Stimulated activated CD8-positive, alpha-beta memory T cell treated with anti-CD3 and anti-CD28 coated beads, Interleukin-4, amount 100 ng/mL, for 48 hours (primary cell): ENCODE data around the gene NIF3L1.
"Not testable (repeated sequence)": the region's sequence is repeated elsewhere in the genome, so short reads cannot be mapped to it uniquely, and the experiment has no call there.

Experiments
- DNase-seq: peaks from one replicate; pipeline ENCODE4 v3.0.0-alpha.2; 2020

The NIF3L1 gene

GRCh38 chr2:200873560-200873959 lies 15.6 kb upstream of the NIF3L1 start:
- DNase-seq: no peak

- DNase-seq: no peak
These were observed 11.7 kb upstream of the NIF3L1 start for GRCh38 chr2:200877443-200877842.

DNA sequence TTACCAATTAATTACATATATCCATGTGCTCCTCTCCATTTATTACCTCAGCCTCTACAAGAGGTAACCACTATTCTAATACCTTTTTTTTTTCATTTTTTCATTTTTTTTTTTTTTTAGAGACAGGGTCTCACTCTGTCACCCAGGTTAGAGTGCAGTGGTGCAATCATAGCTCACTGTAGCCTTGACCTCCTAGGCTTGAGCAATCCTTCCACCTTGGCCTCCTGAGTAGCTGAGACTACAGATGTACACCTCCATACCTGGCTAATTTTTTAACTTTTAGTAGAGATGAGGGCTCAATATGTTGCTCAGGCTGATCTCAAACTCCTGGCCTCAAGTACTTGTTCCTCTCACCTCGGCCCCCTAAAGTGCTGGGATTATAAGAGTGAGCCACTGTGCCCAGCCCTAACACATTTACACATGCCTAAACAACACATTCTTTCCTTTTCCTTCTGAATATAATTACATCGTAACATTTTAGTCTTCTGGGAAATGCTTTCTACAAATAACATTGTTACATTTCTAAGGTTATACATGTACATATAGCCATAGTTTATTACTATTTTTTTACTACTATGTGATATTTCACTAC lies 10.8 kb upstream of the NIF3L1 start:
- no peak for DNase-seq

- DNase-seq: not testable (repeated sequence)
These were observed 7.4 kb upstream of the NIF3L1 start for GRCh38 chr2:200881715-200882249.

GRCh38 chr2:200899482-200899881 lies 10.3 kb downstream of the NIF3L1 start:
- DNase-seq: no peak

DNA sequence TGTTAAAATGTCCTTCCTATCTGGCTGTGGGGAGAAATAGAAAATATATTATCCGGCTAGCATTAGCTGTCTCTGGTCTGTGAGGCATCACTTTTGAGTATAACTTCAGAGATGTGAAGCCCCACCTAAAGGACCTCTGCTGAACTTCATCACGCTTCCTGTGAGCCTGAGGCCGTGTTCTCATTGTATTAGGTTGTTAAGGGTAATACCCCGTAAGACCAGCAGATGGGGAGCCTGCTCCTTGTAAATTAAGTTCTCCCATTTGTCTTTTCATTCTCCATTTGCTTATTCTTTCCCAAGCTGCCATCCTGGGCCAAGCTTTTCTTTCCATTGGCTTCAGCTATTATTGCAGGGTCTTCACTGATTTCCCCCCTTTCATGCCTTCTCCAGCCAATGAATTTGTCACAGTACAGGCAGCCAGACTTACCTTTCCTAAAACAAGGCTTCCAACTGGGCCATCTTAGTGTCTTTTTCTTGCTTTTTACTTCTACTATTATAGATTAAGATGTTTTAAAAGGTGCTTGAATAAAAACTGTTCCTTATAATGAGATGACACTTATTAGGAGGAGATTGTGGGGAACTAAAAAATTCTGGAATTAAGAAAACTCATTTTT lies 12.4 kb downstream of the NIF3L1 start:
- DNase-seq: peak; percentile 77

DNA sequence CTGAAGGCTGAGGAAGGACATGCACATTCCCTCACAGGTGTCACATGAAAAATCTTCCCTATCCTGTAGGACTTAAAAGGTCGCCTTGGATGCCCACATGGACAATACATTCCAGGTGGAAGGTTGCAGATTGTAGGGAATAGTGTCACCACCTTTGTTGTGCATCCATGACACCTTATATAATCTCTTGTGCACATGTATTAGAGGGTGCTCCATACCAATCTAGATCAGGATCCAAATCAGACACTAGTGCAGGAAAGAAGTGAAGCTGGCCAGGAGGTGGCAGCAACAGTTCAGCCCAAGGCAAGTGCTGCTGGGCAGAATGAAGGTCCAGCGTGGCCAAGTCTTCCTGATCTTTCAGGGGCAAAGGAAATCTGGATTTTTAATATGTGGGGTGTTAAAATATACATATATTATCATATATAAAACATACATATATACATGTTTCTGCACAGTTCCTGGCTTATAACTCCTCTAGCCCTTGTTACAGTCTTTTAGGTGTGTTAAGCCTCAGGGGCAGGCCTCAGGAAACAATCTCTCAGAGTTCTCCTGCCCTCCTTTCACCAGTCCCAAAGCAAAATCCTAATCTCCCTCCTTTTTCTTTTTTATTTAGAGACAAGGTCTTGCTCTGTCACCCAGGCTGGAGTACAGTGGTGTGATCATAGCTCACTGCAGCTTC lies 16.6 kb downstream of the NIF3L1 start:
- peak; percentile 69 for DNase-seq

GRCh38 chr2:200909958-200910357 lies 20.8 kb downstream of the NIF3L1 start:
- DNase-seq: no peak

DNA sequence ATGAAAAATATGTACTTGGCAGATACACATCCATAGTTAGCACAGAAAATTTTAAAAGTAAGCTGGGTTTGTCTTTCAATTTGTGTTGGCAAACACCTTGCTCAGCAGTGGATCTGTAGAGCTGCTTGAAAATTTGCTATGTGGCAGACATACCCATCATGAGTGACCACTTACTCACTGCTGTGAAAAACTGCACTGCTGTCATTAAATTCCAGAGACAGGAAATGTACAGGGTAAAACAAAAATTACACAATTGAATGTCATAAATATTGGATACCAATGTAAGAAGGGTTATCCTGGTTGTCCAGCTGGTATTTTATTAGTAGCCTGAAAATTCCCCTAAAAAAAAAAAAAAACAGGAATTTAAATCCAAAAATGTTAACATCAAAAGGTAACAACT lies 24.5 kb downstream of the NIF3L1 start:
- no peak for DNase-seq

- no peak for DNase-seq
These were observed 33.3 kb downstream of the NIF3L1 start for GRCh38 chr2:200922439-200922838.

DNA sequence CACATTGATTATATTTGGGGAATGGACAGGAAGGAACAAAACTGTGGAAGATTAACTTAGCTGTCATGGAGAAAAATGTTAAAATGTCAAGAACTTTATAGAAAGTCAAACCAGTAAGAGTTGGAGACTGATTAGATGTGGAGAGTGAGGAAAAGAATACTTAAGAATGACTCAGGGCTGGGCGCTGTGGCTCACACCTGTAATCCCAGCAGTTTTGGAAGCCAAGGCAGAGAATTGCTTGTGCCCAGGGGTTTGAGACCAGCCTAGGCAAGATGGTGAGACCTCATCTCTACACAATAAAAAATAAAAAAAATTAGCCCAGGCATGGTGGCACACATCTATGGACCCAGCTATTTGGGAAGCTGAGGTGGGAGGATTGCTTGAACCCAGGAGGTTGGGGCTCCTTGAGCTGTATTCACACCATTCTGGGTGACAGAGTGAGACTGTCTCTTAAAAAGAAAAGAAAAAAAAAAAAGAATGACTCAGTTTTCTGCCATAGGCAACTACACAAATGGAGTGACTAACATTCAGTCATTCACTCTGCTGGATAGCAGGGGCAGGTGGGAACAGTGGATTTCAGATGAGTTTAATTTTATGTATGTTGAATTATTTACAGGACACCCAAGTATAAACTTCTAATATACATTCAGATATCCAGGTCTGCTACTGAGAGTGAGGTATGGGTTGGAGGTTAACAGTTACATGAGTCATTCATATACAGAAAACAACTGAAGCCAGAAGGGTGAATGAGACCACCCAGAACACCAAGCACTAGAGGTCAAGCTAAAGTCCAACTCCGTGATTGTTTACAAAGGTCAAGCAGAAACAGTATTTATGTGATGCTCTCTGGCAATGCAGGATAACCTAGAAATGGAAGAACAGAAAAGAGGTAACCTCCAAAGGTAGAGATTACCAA lies 40.4 kb downstream of the NIF3L1 start:
- no peak for DNase-seq

DNA sequence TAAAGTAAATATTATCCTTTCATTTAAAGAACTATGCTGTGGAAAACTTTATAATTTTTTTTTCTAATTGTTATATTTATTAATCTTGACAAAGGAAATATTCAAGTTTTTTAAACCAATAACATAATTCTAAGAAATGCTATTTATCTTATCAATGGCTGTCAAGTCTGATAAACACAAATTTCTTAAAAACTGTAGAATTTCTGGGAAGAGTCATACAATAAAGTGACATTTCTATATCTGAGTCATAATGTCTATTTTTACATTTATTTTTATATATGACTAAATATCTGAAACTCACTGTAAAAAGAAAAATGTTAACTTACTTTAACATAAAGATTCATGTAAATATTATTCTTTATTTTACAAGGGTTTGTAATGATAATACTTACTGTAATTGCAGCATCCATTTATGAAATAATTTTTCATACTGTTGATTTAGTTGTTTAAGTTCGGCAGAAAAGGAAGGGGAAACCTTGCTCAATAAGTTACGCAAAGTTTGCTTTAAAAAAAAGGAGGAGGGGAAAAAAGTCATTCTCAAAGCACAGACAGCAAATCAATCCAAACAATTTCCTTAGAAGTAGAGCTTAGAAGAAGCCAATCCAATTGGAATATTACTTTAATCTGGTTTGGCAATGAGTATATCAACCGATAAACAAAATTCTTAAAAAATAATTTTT lies 41.9 kb downstream of the NIF3L1 start:
- DNase-seq: no peak

DNA sequence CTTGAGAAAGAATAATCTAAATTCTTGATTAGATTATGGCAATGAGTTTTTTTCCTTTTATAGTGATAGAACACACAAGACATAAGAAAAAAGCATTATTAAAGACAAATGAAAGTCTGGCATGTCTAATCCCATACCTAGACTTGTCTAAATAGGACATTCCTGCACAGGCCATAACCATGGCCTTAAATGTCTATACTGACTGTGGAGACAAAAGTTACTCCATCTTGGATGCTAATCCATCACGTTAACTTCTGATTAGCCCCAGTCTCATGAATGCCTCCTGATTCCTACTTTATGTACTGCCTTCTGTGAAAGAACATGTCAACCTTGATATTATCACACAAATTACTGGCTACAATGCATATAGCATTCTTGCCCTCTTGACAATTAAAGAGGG lies 50.7 kb downstream of the NIF3L1 start:
- DNase-seq: no peak

GRCh38 chr2:200943527-200944105 lies 54.4 kb downstream of the NIF3L1 start:
- DNase-seq: no peak

DNA sequence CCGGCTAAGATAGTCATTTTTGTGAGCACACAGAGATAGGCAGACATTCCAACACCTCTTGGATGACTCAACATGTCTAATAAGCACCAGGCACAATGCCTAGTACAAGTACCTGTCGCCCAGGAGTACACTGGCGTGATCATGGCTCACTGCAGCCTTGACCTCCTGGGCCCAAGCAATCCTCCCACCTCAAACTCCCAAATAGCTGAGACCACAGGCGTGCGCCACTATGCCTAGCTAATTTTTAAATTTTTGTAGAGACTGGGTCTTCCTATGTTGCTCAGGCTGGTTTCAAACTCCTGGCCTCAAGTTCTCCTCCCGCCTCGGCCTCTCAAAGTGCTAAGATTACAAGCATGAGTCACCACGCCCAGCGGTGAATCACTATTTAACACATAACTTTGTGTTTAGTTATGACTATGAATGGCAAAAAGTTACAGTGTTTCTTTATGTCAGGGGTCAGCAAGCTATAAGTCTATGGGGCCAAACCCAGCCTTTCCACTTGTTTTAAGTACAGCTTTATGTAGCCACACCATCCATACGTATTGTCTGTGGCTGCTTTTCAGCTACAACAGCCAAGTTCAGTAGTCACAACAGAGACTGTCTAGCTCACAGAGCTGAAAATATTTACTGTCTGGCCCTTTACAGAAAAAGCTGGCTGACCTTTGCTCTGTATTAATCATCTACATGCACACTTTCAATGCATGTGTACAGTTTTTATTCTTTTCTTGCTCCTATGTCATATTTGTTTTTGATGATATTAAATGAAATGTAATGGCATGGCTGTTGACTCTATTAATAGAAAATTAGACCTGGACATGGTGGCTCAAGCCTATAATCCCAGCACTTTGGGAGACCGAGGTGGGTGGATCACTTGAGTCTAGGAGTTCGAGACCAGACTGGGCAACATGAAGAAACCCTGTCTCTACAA lies 55.6 kb downstream of the NIF3L1 start:
- DNase-seq: peak; percentile 83

- DNase-seq: no peak
These were observed 56.2 kb downstream of the NIF3L1 start for GRCh38 chr2:200945395-200945729.

GRCh38 chr2:200950378-200950777 lies 61.2 kb downstream of the NIF3L1 start:
- no peak for DNase-seq
